GM19023 (cell line): ENCODE data around the gene POLA2.

Experiments
- ATAC-seq: cut with Tn5 transposase; IDR thresholded peaks from one replicate; pipeline ENCODE4 v1.9.1; 2021; ENCODE audit warnings: mild to moderate bottlenecking, moderate library complexity; ENCODE audit not compliant: unreplicated experiment

POLA2 gene

DNA sequence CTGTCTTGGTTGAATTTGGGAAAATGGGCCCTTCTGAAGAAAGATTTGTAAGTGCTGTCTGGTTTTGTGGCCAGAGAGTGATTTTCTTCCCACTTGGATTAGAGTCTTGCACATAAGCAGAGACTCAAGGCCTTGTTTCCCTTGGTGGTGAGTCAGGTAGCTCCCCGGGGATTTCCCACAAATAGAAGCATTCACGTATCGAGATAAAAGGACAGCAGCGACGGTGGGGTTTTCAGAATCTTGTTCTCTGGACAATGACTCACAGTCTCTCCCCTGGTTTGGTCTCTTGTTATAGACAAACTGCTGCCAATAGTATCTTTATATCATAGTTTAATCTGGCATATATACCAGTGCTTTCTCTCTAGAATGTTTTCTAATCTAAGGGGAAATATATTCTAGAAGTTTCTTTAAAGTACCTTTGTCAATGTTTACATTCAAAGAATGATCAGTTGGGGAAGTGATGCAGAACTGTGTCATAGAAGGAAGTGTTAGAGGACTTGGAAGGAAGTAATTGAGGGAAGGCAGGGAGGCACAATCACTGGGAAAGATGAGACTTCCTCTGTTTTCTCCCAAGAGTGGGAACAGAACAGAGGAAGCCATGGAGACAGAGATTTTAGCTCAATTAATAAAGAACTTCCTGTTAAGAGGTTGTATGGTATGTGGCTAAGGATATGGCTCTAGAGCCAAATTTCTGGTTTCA lies 18.1 kb downstream of the POLA2 start:
- ATAC-seq, result no peak

- no peak for ATAC-seq
These were observed 18.9 kb downstream of the POLA2 start for GRCh38 chr11:65280646-65281045.

DNA sequence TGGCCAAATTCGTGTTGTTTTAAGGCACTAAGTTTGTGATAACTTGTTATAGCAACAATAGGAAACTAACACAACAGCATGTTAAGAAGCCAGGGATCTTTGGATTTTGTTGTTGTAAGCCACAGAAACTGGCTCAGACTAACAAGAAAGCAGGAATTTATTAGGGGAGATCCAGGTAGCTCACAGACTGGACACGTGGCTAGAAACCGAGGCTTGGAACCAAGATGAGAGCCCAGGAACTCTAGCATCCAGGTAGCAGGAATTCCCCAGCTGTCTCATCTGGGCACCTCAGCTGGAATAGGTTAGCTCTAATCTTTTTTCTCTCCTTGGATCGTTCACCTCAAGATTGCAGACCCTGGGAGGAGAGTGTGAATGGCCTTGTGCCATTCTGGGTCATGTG lies 24.9 kb downstream of the POLA2 start:
- ATAC-seq, result no peak

- ATAC-seq, result no peak
These were observed 25.8 kb downstream of the POLA2 start for GRCh38 chr11:65287601-65288000.

DNA sequence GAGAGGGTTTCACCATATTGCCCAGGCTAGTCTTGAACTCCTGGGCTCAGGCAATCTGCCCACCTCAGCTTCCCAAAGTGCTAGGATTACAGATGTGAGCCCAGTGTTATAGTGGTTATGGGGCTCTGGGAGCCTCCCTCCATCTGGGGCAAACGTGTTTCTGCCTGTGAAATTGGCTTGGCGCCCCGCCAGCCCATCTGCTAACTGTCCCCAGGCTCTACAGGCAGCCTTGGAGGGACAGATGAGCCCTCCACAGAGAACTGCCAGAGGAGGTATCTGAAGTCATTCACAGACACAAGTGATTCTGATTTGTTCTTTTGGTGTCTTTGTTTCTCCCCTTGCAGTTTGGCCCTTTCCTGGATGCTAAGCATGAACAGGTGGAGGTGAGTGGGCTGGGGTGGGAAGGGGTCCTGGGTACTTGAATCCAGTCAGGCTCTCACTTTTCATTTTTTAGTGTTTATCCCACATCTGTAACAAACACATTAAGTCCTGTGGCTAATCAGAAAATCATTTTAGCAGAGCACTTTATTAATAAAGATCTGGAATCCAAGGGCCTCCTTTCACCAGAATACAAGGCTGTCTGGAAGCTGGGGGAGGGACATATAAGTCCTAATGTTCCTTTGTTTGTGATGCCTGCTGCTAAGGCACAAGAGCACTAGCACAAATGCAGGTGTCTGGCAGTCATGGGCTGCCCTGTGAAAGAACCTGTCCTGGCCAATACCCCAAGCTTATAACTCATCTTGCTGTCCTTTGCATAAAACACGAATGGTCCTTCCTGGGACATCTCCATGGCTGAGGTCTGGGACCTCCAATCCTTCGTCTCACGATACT lies 27.2 kb downstream of the POLA2 start:
- ATAC-seq, result no peak

DNA sequence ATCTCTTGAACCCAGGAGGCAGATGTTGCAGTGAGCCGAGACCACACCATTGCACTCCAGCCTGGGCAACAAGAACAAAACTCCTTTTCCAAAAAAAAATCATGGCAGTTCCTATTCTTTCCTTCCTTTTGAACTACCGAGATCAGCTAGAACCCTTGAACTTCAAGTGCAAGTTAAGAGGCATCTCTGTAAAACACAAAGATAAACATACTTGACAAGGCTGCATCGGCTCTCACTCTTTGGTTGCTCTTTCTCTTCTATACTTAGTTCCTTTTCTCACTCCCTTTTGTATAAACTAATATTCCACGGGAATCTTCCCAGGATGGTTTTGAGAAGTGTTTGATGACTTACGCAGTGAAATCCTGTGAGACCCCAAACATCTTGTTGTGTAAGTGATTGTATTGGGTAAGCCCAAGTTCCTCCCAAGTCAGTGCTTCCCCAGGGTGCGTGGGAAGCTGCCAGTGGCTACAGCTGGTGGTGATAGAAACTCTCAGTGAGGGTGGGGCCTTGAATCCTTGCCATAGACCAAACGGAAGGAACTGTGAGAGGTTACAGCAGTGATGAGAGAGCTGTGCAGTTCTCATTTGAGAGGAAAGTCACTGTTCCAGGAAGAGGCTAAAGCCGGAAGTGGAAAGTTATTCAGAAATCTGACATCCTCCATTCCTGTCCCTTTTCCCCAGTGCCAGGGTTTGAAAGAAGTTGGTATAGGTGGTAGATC lies 28.8 kb downstream of the POLA2 start:
- no peak for ATAC-seq

GRCh38 chr11:65291613-65292012 lies 29.9 kb downstream of the POLA2 start:
- ATAC-seq, result no peak

GRCh38 chr11:65292890-65293289 lies 31.1 kb downstream of the POLA2 start:
- ATAC-seq, result no peak

DNA sequence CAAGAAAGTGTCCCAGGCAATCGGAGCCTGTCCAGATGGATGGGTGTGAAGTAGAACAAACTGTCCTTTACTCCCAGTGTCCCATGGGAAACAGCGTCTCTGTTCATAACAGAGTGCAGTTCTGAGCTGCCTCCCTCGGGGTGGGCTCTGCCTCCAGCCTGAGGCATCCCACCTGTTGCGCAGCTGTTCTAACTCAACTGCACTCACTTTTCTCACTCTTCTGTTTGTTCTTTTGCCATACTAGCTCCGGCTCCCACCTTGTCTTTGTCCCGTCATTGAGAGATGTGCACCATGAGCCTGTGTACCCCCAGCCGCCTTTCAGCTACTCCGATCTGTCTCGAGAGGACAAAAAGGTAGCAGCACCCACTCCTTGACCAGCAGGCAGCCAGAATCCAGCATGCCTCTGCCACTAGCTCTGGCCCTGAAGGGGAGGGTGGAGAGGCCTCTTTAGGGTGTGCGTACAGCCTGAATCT lies 32.2 kb downstream of the POLA2 start:
- no peak for ATAC-seq

DNA sequence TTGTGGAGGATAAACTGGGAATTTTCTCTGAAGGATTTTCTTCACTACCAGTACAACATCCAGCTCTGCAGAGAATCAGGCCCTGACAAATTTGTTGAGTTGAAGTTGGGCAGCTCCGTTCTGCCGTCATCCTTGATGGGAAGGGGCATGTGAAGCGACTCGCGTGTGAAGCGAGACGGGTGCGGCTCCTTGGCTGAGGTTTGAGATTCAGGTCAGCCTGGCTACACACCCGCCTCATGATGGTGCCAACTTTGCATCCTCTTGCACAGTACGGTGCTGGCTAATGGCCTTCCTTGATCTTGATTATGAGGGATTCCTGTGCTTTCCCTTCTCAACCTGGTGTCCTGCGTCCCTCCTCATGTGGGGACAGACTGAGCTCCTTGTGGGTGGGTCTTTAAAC lies 33.2 kb downstream of the POLA2 start:
- no peak for ATAC-seq

DNA sequence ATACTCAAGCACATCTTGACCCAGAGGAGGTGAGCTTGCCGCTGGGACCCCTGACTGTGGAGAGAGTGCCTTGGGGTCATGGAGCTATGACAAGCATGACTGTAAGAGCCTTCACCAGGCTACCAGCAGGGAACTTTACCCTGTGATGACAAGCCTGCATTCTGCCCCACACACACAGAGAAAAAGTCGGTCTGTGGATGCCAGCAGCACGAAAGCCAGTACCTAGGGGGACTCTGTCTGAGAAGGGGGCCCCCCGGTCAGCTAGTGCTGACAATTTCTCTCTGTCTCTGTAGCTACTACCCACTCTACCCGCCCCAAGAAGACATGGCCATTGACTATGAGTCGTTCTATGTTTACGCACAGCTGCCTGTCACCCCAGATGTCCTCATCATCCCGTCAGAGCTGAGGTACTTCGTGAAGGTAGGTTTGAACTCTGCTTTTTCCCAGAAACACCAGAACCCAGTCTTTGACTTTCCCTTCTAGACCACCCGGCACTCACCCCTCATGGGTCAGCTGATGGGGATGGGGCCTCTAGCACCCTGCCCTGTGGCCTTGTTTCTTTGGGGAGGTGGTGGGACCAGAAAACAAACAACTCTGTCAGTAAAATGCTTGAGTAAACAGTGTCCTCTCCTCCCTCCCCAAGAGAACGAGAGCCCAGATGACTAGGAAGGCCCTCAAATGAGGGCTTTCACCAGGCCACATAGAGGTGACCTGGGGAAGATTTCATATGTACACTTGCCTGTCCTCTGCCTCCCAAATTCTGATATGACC lies 34.0 kb downstream of the POLA2 start:
- ATAC-seq, result no peak

GRCh38 chr11:65297026-65297672 lies 35.4 kb downstream of the POLA2 start:
- no peak for ATAC-seq

DNA sequence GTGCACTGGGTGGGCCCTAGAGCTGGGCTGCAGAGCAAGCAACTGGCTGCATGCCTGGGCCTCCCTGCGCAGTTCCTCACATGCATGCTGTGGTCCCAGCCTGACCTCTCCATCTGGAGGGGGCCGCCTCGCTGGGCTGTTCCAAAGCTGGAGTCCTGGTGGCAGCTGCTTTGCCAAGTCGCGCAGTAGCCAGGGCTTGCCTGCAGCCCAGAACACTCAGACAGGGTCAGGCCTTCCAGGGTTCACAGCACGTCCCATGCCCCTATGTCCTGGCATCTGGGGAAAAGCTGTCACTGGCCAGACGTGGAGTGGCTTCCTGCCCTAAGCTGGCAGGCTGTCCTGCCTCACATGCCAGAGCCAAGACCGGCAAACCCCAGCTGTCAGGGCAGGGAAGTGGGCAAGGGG lies 36.4 kb downstream of the POLA2 start:
- no peak for ATAC-seq

- no peak for ATAC-seq
These were observed 37.0 kb downstream of the POLA2 start for GRCh38 chr11:65298655-65299179.

DNA sequence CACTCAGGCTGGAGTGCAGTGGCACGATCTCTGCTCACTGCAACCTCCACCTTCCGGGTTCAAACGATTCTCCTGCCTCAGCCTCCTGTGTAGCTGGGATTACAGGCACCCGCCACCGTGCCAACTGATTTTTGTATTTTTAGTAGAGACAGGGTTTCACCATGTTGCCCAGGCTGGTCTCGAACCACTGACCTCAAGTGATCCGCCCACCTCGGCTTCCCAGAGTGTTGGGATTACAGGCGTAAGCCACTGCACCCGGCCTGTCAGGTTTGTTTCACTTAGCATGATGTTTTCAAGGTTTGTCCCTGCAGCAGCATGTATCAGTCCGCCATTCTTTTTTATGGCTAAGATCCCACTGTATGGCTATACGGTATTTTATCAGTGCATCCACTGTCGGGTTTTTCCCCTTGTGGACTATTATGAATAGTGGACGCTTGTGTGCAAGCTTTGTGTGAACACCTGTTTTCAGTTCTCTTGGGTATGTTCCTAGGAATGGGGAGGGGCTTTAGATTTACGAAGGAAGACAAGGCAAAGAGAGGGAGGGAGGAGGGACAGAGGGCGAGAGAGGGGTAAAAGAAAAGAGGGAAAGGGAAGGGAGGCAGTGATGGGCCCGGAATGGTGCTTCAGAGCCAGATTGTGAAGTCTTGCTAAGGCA lies 39.0 kb downstream of the POLA2 start:
- no peak for ATAC-seq

DNA sequence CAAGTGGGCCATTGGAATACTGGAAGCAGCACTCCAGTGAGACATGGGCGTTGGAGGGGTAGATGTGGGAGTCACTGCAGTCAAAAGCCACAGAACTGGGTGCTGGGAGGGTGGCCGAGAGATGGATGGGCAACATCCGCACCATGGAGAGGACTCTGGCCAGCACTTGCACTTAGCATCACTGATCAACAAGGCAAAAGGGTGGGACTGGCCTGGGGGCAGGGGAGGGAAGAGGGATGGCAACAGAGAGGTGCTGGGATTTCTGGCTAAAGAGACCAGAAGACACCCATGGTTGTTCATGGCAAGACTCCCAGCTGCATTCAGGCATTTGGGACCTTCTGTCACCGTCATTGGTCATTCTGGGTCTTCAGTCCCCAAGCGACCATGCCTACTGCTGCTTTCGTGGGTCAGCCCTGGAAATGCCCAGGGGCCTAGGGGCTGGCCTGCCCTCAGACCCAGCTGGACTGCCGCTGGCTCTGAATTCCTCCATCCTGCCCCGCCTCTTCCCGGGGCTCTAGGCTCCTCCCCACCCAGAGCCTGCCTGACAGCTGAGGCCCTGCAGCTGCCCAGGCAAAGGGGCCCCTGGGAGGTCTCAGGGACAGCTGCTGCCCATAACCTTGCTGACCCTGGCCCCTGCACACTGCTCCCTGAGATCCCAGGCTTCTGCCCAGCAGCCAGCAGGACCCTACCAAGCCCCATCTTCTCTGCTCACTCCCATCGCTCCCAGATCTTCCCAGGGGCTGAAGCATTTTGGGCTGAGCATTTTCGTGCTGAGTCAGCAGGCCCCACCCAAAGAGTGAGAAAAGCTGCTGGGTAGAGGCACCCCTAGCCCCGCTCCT lies 39.9 kb downstream of the POLA2 start:
- ATAC-seq, result no peak

- no peak for ATAC-seq
These were observed 41.8 kb downstream of the POLA2 start for GRCh38 chr11:65303555-65303954.

GRCh38 chr11:65304110-65304509 lies 42.3 kb downstream of the POLA2 start:
- ATAC-seq, result no peak

- no peak for ATAC-seq
These were observed 42.9 kb downstream of the POLA2 start for GRCh38 chr11:65304613-65305012.
